WTC11 (cell line): ENCODE data around the gene SHFL. TPM values are rescaled to one million over a fixed set of nuclear protein-coding genes. Genes with fewer than 3 reads are reported as not detected.

Source experiments
- ATAC-seq: fragments of 200-7000 bp; cut with Tn5 transposase; 2 replicates; pipeline ENCODE4 v1.10.0; 2021; ENCODE audit warnings: mild to moderate bottlenecking, moderate library complexity
- CTCF ChIA-PET: fragments of 300-600 bp; sonication (Branson Sonifier 250); formaldehyde crosslinking; loops from one replicate; lab custom pipeline; 2021; ENCODE audit warnings: antibody characterized with exemption; lab: Charles Lee
- POLR2A ChIA-PET: fragments of 350-600 bp; sonication (Branson Sonifier 250); formaldehyde crosslinking; loops from one replicate; lab custom pipeline; 2021; ENCODE audit warnings: antibody characterized with exemption; lab: Charles Lee
- DNase-seq: peaks from one replicate; pipeline ENCODE4 v3.0.0; 2021; ENCODE audit warnings: low spot score
- H3K27ac Mint-ChIP-seq: 2 replicates; pipeline ENCODE4 v1.8.0; 2021; ENCODE audit warnings: mixed read lengths
- H3K27me3 Mint-ChIP-seq: 2 replicates; pipeline ENCODE4 v1.8.0; 2021; ENCODE audit warnings: low read depth, mild to moderate bottlenecking, moderate library complexity, mixed read lengths
- H3K36me3 Mint-ChIP-seq: 2 replicates; pipeline ENCODE4 v1.8.0; 2021; ENCODE audit warnings: mixed read lengths
- H3K4me1 Mint-ChIP-seq: 2 replicates; pipeline ENCODE4 v1.8.0; 2022; ENCODE audit warnings: mixed read lengths
- H3K4me3 Mint-ChIP-seq: 2 replicates; pipeline ENCODE4 v1.8.0; 2021; ENCODE audit warnings: mild to moderate bottlenecking, moderate library complexity, mixed read lengths
- H3K9me3 Mint-ChIP-seq: 2 replicates; pipeline ENCODE4 v1.8.0; 2021; ENCODE audit warnings: mixed read lengths
- AFF4 ChIP-seq: sonication (generic); formaldehyde crosslinking; IDR thresholded peaks from 2 replicates; pipeline ENCODE4 v1.8.1; 2023; ENCODE audit warnings: mild to moderate bottlenecking, missing genetic modification reagents, borderline replicate concordance
- CBFB ChIP-seq: sonication (generic); formaldehyde crosslinking; IDR thresholded peaks from 2 replicates; pipeline ENCODE4 v1.8.1; 2022; ENCODE audit warnings: mild to moderate bottlenecking, low read depth, missing genetic modification reagents
- CDX4 ChIP-seq: fragments of 250-450 bp; sonication (Bioruptor Pico); IDR thresholded peaks from 2 replicates; pipeline ENCODE4 v1.9.0; 2021; ENCODE audit warnings: moderate library complexity, mild to moderate bottlenecking, inconsistent platforms, borderline replicate concordance
- E2F1 ChIP-seq: sonication (generic); formaldehyde crosslinking; IDR thresholded peaks from 2 replicates; pipeline ENCODE4 v1.8.0; 2022; ENCODE audit warnings: mild to moderate bottlenecking, missing genetic modification reagents
- ERG ChIP-seq: fragments of 250-450 bp; sonication (Bioruptor Pico); IDR thresholded peaks from 2 replicates; pipeline ENCODE4 v1.8.0; 2021; ENCODE audit warnings: mild to moderate bottlenecking
- ESRRA ChIP-seq: sonication (generic); formaldehyde crosslinking; IDR thresholded peaks from 2 replicates; pipeline ENCODE4 v1.8.1; 2022; ENCODE audit warnings: mild to moderate bottlenecking, missing genetic modification reagents, borderline replicate concordance
- IRF1 ChIP-seq: sonication (generic); formaldehyde crosslinking; IDR thresholded peaks from 2 replicates; pipeline ENCODE4 v1.8.0; 2023; ENCODE audit warnings: missing genetic modification reagents
- NFATC4 ChIP-seq: fragments of 250-450 bp; sonication (Bioruptor Pico); IDR thresholded peaks from 2 replicates; pipeline ENCODE4 v1.9.0; 2021; ENCODE audit warnings: mild to moderate bottlenecking
- NFYB ChIP-seq: sonication (generic); formaldehyde crosslinking; conservative IDR thresholded peaks from 2 replicates; pipeline ENCODE4 v1.8.0; 2022; ENCODE audit warnings: low read depth, missing genetic modification reagents
- PRRX2 ChIP-seq: fragments of 250-450 bp; sonication (Bioruptor Pico); IDR thresholded peaks from 2 replicates; pipeline ENCODE4 v1.8.0; 2021; ENCODE audit warnings: mild to moderate bottlenecking
- SMAD4 ChIP-seq: sonication (generic); formaldehyde crosslinking; IDR thresholded peaks from 2 replicates; pipeline ENCODE4 v1.8.0; 2022; ENCODE audit warnings: mild to moderate bottlenecking, missing genetic modification reagents
- USF2 ChIP-seq: sonication (generic); formaldehyde crosslinking; IDR thresholded peaks from 2 replicates; pipeline ENCODE4 v1.8.1; 2023; ENCODE audit warnings: mild to moderate bottlenecking, missing genetic modification reagents, moderate library complexity
- total RNA-seq: library from RNA; stranded (reverse); gene quantifications from 3 replicates; pipeline ENCODE4 v1.2.3, GENCODE V29; 2021
- TF ChIP-seq, protein P1 (sequence below): sonication (generic); formaldehyde crosslinking; IDR thresholded peaks from 2 replicates; pipeline ENCODE4 v1.8.0; 2022; ENCODE audit warnings: mild to moderate bottlenecking, missing genetic modification reagents
- TF ChIP-seq, protein P2 (sequence below): sonication (generic); formaldehyde crosslinking; IDR thresholded peaks from 2 replicates; pipeline ENCODE4 v1.8.1; 2022; ENCODE audit warnings: missing genetic modification reagents, borderline replicate concordance
- TF ChIP-seq, protein P3 (sequence below): fragments of 250-450 bp; sonication (Bioruptor Pico); conservative IDR thresholded peaks from 2 replicates; pipeline ENCODE4 v1.9.0; 2021; ENCODE audit warnings: mild to moderate bottlenecking

SHFL gene
- total RNA-seq, 1 experiment from 2014 or later: 22.5 TPM

DNA sequence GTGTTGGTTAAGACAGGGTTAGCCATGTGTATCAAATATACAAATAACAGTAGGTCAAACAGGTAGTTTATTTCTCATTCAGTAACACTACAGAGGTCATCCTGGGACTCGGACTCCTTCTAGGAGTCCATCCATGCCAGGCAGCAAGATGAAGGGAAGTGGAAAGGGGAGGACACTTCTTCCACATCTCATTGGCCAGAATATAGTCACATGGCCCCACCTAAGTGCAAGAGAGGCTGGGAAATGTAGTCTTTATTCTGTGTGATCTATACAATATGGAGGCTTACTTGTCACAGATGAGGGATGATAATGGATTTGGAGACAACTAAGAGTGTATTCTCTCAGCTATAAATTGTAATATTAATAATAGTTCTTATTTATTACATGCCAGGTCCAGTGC is 41.7 kb upstream of the SHFL start:
- POLR2A ChIA-PET: no interaction called here
- Mint-ChIP-seq H3K4me3 (no peak overlapping the region), H3K27ac (no peak overlapping the region), H3K27me3 (peaks cover 73% of the 10 kb centered on the region), H3K36me3 (peaks cover 26% of the 10 kb centered on the region), H3K9me3 (peaks cover 58% of the 10 kb centered on the region)
- ATAC-seq (peak; percentile 52), DNase-seq (no peak)
- TF ChIP-seq NFYB (CRISPR knock-in tag) (0 out of 2 replicates have a peak, but pooled peaks have one; percentile 27), CBFB (CRISPR knock-in tag) (no peak), E2F1 (CRISPR knock-in tag) (no peak), USF2 (CRISPR knock-in tag) (peak; percentile 88), ESRRA (no peak), IRF1 (CRISPR knock-in tag) (no peak), NFATC4 (CRISPR knock-in tag) (no peak)
- TF ChIP-seq, protein P1, sequence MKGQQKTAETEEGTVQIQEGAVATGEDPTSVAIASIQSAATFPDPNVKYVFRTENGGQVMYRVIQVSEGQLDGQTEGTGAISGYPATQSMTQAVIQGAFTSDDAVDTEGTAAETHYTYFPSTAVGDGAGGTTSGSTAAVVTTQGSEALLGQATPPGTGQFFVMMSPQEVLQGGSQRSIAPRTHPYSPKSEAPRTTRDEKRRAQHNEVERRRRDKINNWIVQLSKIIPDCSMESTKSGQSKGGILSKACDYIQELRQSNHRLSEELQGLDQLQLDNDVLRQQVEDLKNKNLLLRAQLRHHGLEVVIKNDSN (CRISPR knock-in tag): peak; percentile 79
- TF ChIP-seq, all 79 proteins: peak for 3
- H3K4me1 Mint-ChIP-seq: no peaks in the 10 kb centered on the region
- CTCF ChIA-PET: no interaction called here

DNA sequence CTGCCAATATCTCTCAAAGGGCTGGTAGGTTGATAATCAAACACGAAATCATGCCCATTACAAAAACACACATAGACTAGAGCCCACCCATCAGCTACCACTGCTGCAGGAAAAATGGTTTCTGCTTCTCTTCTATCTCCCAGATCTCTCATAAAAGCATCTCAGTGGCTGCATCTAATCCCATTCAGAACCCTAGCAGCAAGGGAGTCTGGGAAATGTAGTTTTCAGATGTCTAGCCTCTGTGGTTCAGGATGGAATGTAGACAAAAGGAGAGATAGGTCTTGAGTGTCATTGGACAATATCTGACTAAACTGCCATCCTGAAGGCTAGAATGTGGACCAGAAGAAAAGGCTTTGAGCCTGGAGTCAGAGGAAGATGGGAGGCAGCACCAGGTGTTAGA is 40.7 kb upstream of the SHFL start:
- DNase-seq: no peak
- Mint-ChIP-seq H3K9me3 (peaks cover 57% of the 10 kb centered on the region), H3K4me1 (no peaks in the 10 kb centered on the region), H3K27me3 (peaks cover 74% of the 10 kb centered on the region), H3K36me3 (peaks cover 26% of the 10 kb centered on the region), H3K27ac (no peak overlapping the region), H3K4me3 (no peak overlapping the region)
- ChIA-PET POLR2A (no interaction called here), CTCF (interaction anchor here (1.1 kb wide), 1 partner anchor 54 kb away, joined by 3 read pairs; no protein-coding TSS in a partner anchor)
- no peak for ATAC-seq
- TF ChIP-seq PRRX2 (CRISPR knock-in tag) (no peak), SMAD4 (no peak), ERG (no peak), AFF4 (no peak), CDX4 (CRISPR knock-in tag) (no peak)
- TF ChIP-seq, protein P2, sequence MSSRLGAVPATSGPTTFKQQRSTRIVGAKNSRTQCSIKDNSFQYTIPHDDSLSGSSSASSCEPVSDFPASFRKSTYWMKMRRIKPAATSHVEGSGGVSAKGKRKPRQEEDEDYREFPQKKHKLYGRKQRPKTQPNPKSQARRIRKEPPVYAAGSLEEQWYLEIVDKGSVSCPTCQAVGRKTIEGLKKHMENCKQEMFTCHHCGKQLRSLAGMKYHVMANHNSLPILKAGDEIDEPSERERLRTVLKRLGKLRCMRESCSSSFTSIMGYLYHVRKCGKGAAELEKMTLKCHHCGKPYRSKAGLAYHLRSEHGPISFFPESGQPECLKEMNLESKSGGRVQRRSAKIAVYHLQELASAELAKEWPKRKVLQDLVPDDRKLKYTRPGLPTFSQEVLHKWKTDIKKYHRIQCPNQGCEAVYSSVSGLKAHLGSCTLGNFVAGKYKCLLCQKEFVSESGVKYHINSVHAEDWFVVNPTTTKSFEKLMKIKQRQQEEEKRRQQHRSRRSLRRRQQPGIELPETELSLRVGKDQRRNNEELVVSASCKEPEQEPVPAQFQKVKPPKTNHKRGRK (CRISPR knock-in tag): no peak
- TF ChIP-seq, protein P3, sequence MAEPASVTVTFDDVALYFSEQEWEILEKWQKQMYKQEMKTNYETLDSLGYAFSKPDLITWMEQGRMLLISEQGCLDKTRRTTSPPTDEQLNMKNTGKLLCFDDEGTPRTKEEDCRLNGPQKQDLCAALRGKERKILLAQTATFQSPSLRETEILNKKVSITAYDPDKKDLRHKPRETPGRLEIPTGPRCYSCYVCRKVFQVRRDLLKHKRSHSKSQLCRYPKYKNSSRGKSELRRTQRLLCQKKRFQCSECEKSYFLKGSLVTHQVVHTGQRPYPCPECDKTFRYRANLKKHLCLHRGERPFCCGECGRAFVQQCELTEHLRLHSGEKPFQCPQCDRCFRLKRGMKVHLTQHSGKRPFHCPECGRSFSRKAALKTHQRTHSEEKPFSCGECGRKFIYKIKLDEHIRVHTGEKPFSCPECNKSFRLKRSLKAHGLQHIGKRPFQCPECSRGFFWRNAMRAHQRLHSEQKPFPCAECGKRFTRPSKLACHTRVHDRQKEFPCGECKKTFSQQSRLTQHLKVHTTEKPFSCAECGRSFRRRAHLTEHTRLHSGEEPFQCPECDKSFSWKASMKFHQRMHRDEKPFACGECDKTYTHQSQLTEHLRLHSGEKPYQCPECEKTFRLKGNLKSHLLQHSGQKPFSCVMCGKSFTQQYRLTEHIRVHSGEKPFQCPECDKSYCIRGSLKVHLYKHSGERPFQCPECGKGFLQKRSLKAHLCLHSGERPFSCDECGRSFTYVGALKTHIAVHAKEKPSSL (CRISPR knock-in tag): no peak
